ENCODE measurements around the gene CFAP61. TPM values are rescaled to one million over a fixed set of nuclear protein-coding genes. Genes with fewer than 3 reads are reported as not detected.

Gene CFAP61
- total and polyA plus RNA-seq, 9 of the 15 experiments (the other 6 are each of a cell fraction or from before 2014, with no cell fraction given), result 0.11 TPM; not detected in 8

- TF ChIP-seq ZBTB7A (IDR thresholded peaks at IDR 0.05; ENCODE audit: borderline replicate concordance, control insufficient read depth, low read depth, low read length) (no peak), MTA2 (IDR thresholded peaks at IDR 0.05; ENCODE audit: low read depth) (no peak), SIRT6 (IDR thresholded peaks at IDR 0.05; ENCODE audit: low read depth, low read length) (no peak), MIER1 (IDR thresholded peaks at IDR 0.05; ENCODE audit: low read depth) (no peak), BDP1 (IDR thresholded peaks at IDR 0.05; ENCODE audit: insufficient read depth, insufficient read length) (no peak), SMAD1 (IDR thresholded peaks at IDR 0.05; ENCODE audit: low read depth, low read length, partially characterized antibody) (no peak), HNRNPK (IDR thresholded peaks at IDR 0.05; ENCODE audit: low read depth, low read length, poor library complexity, severe bottlenecking) (no peak)
- TF ChIP-seq, protein P1, sequence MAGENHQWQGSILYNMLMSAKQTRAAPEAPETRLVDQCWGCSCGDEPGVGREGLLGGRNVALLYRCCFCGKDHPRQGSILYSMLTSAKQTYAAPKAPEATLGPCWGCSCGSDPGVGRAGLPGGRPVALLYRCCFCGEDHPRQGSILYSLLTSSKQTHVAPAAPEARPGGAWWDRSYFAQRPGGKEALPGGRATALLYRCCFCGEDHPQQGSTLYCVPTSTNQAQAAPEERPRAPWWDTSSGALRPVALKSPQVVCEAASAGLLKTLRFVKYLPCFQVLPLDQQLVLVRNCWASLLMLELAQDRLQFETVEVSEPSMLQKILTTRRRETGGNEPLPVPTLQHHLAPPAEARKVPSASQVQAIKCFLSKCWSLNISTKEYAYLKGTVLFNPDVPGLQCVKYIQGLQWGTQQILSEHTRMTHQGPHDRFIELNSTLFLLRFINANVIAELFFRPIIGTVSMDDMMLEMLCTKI (IDR thresholded peaks at IDR 0.05; ENCODE audit: partially characterized antibody), result no peak
- TF ChIP-seq, protein P2, sequence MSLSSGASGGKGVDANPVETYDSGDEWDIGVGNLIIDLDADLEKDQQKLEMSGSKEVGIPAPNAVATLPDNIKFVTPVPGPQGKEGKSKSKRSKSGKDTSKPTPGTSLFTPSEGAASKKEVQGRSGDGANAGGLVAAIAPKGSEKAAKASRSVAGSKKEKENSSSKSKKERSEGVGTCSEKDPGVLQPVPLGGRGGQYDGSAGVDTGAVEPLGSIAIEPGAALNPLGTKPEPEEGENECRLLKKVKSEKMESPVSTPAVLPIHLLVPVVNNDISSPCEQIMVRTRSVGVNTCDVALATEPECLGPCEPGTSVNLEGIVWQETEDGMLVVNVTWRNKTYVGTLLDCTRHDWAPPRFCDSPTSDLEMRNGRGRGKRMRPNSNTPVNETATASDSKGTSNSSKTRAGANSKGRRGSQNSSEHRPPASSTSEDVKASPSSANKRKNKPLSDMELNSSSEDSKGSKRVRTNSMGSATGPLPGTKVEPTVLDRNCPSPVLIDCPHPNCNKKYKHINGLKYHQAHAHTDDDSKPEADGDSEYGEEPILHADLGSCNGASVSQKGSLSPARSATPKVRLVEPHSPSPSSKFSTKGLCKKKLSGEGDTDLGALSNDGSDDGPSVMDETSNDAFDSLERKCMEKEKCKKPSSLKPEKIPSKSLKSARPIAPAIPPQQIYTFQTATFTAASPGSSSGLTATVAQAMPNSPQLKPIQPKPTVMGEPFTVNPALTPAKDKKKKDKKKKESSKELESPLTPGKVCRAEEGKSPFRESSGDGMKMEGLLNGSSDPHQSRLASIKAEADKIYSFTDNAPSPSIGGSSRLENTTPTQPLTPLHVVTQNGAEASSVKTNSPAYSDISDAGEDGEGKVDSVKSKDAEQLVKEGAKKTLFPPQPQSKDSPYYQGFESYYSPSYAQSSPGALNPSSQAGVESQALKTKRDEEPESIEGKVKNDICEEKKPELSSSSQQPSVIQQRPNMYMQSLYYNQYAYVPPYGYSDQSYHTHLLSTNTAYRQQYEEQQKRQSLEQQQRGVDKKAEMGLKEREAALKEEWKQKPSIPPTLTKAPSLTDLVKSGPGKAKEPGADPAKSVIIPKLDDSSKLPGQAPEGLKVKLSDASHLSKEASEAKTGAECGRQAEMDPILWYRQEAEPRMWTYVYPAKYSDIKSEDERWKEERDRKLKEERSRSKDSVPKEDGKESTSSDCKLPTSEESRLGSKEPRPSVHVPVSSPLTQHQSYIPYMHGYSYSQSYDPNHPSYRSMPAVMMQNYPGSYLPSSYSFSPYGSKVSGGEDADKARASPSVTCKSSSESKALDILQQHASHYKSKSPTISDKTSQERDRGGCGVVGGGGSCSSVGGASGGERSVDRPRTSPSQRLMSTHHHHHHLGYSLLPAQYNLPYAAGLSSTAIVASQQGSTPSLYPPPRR (CRISPR knock-in tag; IDR thresholded peaks at IDR 0.05; ENCODE audit: borderline replicate concordance), result no peak
These were observed 151.5 kb downstream of the CFAP61 start (continued) for GRCh38 chr20:20203784-20204183.
